NK-92 (cell line): ENCODE measurements around the gene DGCR8.

ENCODE experiments used
- DNase-seq: peaks from one replicate; lab custom pipeline; 2025; ENCODE audit not compliant: unreplicated experiment; lab: John Stamatoyannopoulos, UW

Gene DGCR8

DNA sequence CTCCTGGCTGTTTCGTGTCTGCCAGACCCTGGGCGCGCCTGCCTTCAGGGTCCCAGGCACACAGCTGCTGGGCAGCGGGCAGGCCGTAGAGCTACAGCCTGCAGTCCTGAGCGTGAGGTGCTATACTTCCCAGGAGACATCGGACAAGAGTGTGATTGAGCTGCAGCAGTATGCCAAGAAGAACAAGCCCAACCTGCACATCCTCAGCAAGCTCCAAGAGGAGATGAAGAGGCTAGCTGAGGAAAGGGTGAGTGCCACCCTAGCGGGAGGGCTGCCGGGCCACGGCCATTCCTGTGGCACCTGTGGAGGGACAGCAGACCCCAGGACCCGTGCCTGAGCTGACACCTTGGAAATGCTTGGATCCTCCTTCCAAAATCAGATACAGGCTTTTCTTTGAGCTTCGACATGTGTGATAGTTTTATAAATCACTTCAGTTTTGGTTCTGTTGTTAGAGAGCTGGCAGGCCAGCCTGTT, 28.8 kb downstream of the DGCR8 start:
- DNase-seq: no peak

GRCh38 chr22:20109411-20110358, 29.6 kb downstream of the DGCR8 start:
- no peak for DNase-seq

DNA sequence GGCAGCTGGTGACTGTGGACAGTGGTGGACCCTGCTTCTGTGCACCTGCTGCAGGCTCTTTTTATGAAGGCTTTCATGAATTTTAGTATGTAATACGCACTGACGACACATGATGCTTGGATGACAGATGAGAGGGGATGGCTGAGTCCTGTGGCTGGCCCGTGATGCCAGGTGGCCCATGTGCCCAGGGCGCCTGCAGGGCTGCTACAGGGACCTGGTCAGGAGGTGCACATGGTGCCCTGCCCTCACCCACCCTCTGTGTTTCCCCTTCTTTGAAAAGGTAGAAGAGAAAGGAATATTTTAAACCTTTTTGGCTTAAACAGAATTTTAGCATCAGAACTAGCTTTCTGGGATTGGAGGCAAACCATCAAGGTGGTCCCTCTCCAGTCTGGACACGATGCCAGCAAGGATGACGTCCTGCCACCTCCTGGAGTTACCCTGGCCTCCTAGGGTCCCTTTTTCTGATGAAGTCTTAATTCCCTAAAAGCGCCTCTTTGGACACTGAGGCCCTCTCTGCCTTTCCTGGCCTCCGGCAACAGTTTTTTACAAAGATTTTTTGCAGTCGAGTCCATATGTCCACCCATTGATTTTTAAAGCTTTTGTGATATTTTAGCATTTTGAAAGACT, 30.4 kb downstream of the DGCR8 start:
- no peak for DNase-seq

DNA sequence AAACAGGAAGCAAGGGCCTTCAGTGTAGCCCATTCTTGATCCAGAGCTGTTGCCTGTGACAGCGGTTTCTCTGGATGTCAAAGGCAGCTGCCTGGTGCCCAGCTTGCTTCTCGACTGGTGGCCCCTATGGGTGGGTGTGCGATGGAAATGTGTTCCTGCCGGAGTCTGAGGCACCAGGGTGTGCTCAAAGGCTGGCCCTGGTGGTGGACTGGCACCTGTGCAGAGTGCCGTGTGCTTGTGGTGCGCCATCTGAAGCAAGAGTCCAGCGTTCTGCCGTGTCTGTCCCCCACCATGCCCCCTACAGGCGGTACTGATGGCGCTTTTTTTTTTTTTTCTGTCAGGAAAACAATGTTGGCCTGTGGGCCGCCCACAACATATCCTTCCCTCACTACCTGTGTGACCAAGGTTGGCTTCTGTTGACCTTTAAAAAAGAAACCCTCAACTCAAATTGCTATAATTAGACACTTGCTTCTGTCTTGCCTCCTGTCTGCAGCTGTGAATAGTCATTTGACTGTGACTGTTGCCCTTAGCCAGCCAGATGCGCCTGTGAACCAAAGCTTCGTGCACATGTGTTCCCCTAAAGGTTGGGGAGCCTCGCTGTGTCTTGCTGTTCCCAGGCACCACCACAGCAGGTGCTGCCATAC, 31.1 kb downstream of the DGCR8 start:
- DNase-seq: no peak

DNA sequence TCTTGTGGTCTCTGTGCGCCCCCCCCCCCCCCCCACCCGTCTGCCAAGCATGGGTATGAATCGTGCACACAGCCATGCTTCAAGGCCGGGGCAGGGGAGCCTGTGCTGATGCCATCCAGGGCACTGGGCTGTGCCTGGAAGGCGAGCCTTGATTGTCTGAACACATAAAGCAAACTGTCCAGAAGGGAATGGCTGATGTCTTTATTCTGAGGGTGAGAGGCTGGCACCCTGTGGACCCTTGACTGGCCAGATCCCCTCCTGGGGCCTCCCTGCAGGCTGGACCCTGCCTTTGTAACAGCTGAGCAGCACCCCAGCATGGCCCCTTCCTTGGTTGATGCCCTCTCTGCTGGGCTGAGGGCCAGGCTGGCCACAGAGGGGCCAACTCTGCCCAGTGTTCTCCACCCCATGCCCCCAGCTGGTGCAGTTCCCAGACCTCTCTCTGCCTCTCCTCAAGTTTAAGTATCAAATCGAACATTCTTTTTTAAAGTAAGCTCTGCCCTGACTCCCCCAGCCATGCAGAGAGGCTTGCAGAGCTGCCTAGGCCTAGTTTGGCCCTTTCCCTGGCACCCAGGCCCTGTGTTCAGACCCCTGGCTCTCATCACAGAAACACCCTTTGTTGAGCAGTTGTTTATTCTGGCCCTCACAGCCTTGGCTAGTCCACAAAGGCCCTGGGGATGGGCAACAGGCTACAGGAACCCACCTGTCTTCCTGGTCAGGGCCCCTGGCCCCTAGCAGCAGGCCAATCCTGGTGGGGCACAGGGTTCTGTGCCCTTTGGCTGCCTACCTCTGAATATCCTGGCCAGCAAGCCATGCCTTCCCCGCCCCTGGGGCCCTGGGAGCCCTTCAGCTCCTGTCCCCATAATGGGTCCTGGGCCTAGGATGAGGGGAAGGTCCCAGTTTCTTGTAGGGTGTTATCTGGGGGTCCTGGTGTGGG, 31.9 kb downstream of the DGCR8 start:
- no peak for DNase-seq

DNA sequence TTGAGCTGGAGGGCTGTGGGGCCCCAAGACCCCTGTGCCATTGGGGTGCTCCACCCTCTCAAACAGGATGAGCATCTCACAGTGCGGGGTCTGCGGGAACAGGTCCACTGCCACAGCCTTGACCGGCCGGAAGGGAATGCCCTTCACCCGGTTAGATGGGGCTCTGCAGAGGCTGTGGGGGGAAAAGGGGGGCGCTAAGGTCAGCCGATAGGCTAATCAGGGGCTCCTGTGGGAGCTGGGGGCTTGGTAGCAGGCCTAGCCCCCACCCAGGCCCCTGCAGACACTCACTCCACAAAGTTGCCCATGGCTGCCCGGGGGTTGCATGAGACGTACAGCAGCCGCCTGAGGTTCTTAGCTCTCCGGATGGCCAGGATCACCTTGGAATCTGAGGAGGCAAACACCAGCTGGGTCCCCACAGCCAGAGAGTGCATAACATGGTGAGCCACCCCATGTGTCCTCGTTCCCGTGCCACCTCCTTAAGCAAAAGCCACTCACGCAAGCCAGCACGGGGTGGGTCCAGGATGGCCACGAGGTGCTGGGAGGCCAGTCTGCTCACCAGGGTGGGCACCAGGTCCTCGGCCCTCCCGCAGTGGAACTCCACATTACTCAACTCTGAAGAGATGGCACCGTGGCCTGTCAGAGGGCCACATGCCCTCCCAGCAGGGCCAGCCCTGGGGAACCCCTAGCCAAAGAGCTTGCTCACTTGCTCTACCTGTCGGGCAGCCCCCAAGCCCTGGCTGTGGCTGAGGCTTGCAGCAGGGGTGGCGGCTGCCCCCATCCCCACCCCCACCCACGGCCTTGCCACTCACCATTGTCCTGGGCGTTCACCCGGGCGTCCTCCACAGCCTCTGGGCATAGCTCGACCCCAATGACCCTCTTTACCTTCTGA, 32.8 kb downstream of the DGCR8 start:
- DNase-seq: no peak

DNA sequence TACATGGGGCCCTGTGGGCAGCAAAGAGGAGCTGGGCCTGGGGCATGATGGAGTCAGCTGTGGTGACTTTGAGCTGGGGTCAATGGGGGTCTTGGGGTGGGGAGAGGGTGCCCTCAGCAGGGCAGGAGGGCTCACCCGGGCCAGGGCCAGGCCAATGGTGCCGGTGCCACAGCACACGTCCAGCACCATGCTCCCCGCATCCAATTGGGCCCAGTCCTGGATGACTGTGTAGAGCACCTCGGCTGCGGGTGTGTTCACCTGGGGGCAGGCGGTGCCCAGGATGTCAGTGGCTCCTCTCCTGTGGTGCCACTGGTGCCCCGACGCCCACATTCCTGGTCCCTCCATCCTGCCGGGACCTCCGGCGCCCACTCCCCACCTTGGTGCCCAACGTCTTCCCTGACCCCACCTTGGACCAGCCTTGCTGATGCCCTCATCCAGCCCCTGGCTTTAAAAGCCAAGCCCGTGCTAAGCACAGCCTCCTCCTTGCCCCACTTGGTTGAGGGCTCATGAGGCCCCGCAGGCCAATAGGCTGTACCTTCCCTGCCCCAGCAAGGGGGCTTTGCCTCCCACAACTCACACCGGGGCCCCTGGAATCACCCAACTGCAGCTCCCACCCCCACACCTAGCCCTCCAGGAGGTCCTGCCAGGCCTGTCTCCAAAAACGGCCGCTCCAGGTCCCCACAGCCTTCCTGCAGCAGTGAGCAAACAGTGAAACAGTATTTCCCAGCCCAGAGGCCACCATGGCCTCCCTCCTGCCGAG, 33.7 kb downstream of the DGCR8 start:
- DNase-seq: no peak

DNA sequence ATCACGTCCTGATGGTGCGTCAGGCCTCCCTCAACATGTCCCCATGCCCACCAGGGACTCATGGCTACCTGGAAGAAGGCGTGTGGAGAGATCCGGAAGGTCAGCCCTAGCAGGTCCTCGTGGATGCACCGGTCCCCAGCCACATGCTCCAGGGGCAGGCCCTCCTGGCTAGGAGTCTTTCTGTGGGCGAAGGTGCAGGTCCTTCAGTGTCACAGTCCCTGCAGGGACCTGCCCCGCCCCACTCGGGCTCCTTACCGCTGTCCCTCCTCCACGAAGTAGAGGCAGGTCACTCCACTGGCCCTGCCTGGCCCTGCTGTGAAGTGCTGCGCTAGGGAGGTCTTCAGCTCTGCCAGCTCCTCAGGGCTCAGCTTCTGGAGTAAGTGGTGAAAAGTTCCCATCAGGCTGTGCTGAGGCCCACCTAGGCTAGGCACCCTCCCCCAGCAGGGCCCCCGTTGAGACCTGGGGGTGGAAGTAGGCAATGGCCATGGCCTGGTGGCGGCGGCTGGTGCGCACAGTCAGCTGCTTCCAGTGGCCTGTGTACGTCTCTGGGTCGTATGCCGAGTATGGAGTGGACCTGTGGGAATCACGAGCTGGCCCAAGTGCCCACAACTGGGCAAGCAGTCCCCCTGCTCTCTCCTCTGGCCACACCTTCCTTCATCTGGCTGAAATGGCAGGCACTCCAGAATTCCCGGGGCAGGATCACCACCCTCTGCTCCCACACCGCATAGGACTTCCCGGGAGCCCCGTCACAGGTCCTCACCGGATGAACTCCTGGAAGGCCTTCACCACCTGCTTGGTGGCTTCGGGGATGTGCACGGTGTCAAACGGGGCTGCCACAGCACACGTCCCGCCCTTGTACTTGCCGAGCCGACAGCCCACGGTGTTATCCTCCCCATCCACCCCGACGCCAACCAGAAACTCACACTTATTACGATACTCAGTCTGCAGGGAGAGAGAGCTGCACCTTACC, 34.8 kb downstream of the DGCR8 start:
- no peak for DNase-seq

- DNase-seq: no peak
Observed at GRCh38 chr22:20115691-20116375, 35.8 kb downstream of the DGCR8 start, which contains the start of gene RANBP1. TSS of gene RANBP1 (plus strand) at chr22:20116104. CDS start at chr22:20116185, 81 bp downstream.

GRCh38 chr22:20116376-20116950, 36.4 kb downstream of the DGCR8 start:
- DNase-seq: no peak

GRCh38 chr22:20116951-20117632, 37.1 kb downstream of the DGCR8 start, which contains the start of gene TRMT2A:
TSS of gene TRMT2A (minus strand) at chr22:20117226. CDS start at chr22:20116906, 320 bp downstream.
- peak; percentile 83 for DNase-seq

DNA sequence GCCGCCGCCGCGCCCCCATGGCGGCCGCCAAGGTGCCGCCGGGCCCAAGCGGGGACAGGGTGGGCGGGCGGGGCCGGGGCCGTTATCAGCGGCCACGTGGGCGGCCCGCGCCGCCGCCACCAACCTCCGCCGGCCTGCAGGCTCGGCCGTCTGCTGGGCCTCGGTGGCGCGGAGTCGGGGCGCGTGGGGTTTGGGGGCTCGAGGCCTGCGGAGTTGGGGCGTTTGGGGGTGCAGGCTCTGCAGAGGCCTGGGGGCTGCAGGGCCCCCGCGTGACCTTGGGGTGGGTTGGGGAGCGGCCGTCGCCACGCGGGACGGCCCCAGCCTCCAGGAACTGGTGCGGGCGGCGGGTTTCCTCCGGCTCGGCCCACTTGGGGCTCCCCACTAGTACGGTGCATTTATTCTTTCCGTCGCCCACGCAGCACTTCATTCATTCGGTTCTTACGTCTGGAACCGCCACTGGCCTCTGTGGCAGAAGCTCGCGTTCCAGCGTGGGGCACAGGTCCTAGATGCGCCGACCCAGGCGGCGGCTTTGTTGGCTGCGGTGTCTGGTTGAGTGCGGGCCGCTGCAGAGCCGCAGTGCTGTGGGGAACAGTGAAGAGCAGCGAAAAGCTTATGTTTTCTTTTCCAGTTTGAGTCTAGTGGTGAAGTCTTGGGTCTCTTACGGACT, 37.7 kb downstream of the DGCR8 start:
- no peak for DNase-seq

DNA sequence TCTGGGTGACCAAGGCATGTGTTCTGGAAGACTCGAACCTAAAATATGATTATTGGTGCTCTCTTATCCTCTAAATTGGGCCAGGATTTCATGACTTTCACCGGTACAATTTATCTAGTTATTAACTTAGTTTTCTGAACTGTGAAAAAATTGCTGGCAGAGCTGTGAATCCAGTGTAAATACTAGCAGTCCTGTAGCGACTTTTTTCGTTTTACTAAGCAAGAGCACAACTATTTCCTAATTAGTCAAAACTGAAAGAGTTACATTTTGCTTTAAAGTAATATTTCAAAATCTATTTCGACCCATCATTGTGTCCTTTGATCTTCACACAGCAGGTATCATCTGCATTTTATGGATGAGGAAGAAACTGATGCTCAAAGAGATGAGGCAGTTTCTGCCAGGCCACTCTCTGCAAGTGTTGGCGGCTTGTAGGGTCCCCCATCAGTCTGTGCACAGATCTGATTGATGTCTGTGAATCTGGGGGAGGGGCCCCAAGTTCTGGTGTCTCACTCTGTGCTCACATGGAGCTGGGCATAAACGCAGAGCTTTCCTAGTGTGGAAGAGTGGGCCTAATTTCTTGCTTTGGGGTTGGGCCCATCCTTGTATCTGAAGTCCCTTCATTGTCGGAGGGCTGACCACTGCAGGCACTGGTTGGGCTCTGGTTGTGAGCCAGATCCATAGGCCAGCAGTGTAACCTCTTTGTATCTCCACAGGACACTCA, 38.4 kb downstream of the DGCR8 start:
- DNase-seq: no peak

DNA sequence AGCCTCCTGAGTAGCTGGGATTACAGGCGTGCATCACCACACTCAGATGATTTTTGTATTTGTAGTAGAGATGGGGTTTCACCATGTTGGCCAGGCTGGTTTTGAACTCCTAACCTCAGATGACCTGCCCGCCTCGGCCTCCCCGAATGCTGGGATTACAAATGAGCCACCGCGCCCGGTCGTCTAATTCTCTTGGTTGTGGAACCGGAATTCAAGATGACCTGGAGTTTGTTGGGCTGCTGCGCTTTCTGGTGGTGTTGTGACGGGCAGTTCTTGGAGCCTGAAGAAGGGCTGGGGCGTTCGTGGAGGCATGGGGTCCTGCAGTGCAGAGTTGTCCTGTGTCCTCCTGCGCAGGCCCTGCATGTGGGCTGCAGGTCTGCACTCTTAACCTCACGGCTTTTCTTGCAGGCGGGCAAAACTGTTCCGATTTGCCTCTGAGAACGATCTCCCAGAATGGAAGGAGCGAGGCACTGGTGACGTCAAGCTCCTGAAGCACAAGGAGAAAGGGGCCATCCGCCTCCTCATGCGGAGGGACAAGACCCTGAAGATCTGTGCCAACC, 41.9 kb downstream of the DGCR8 start:
- no peak for DNase-seq
